ENCODE results near the gene KAZN.

DNA sequence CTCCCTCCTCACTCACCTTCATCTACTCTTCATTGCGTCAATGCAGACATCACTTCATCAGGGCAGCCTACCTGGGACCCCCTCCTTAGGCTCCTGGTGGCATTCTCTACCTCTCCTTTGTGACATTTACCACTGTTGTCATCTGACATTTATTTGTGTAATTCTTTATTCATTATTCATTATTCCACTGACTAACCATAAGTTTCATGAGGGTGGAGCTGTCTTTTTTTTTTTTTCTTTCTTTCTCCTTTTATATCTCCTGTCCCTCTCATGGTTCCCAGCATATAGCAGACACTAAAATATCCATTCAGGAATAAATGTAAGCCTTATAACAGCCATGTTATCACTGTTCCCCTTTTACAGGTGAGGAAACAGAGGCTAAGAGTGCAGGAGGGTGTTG, 126.8 kb downstream of the KAZN start:
- TF ChIP-seq, protein P1, sequence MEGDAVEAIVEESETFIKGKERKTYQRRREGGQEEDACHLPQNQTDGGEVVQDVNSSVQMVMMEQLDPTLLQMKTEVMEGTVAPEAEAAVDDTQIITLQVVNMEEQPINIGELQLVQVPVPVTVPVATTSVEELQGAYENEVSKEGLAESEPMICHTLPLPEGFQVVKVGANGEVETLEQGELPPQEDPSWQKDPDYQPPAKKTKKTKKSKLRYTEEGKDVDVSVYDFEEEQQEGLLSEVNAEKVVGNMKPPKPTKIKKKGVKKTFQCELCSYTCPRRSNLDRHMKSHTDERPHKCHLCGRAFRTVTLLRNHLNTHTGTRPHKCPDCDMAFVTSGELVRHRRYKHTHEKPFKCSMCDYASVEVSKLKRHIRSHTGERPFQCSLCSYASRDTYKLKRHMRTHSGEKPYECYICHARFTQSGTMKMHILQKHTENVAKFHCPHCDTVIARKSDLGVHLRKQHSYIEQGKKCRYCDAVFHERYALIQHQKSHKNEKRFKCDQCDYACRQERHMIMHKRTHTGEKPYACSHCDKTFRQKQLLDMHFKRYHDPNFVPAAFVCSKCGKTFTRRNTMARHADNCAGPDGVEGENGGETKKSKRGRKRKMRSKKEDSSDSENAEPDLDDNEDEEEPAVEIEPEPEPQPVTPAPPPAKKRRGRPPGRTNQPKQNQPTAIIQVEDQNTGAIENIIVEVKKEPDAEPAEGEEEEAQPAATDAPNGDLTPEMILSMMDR (optimal IDR thresholded peaks at IDR 0.05 in 1 of 3, IDR thresholded peaks at IDR 0.05 in 1 of 3, conservative IDR thresholded peaks at IDR 0.05 in 1 of 3; ENCODE audit: extremely low read depth in 1 of 3, insufficient read depth in 2 of 3, low read length in 3 of 3): no peak
- TF ChIP-seq EZH2 (IDR thresholded peaks at IDR 0.05; ENCODE audit: low read length): no peak
